ENCODE data around the gene LRCH1.
A peak's percentile ranks its signal among the peaks of the same experiment; 100 is the strongest.

Gene LRCH1

DNA sequence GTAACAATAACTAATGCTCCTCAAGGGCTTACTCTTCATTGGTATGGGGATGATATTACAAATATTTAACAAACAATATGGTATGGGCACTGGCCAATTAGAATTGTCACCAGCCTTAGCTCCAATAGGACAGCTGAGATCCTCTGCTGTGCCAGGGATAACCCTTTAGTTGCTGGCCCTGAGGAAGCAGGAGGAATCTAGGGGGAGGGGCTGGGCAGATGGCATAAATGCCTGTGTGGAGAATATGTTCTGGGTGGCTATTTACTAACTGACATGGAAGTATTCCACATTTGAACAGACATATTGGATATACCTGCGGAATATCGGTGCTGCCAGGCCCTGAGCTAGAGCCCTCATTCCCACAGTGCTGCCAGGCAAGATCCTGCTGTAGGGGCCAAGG is 16.6 kb upstream of the LRCH1 start:
- DNase-seq: no peak

- no peak for DNase-seq
These were observed 13.7 kb upstream of the LRCH1 start for GRCh38 chr13:46539231-46539630.

GRCh38 chr13:46541210-46541609 is 11.8 kb upstream of the LRCH1 start:
- no peak for DNase-seq

DNA sequence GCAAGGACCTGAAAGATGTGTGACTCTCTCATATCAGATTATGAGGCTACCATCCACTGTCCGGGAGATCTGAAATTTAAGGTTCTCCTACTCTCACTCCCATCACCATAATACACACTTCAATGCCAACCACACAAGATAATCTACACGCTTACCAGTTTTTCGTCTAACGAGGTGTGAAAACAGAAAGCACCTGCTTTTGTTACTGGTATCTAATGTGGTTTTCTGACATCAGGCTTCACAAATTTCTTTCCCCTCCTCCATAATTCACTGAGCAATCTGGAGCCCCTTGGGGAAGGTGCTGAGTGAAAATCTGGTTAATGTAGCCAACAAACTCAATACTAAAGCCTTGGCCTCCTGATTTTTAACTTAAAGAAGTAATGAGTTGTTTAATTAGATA is 10.1 kb upstream of the LRCH1 start:
- no peak for DNase-seq

- no peak for DNase-seq
These were observed 9.7 kb upstream of the LRCH1 start for GRCh38 chr13:46543287-46543686.

DNA sequence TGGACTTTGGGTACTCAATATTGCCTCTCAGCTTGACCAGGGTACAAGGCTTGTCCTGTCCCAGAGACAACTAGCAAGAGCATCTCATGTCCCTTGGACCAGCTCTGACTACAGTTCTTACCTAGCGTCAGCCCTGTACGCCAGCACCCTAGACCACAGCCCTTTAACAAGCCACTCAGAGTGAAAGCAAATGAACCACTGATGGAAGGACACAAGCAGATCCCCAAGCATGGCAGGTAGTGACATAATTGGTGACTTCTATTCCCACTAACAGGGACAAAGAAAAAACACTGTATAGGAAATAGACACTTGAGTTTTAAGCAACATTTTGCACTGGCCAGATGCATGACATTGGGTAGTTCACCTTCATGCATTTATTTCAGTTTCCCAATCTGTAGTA is 8.8 kb upstream of the LRCH1 start:
- no peak for DNase-seq

- DNase-seq: no peak
These were observed 8.2 kb upstream of the LRCH1 start for GRCh38 chr13:46544811-46545210.

DNA sequence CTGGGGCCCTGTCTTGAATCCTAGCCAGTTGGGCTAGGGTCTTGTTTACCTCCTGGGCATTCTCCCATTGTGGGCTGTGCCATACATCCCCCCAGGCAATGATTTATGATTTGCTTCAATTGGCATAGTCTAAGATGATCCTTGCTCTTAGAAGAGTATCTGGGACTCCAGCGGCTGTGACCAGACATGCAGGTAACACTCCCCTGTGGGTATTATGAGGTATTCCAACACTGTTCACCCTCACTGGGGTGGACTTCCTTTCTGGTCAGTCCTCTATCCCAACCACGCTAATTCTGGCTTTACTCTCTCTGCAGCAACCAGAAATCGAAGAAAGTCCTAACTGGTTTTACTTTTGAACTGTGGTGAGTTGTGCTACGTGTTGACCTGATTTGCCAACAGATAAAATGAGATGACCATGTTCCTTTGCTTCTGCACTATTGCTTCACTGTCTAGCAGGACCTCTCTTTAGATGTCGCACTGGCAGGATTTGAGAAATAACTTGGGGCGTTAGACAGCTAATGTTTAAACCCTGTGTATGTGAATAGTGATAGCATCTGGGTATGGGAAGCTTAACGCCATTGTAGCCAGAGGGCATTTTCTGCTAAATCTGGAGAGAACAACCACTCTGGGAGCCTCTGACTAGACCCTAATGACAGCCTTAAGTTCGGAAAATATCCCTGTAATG is 6.7 kb upstream of the LRCH1 start:
- no peak for DNase-seq

- DNase-seq: no peak
These were observed 2.1 kb upstream of the LRCH1 start for GRCh38 chr13:46550822-46551221.

DNA sequence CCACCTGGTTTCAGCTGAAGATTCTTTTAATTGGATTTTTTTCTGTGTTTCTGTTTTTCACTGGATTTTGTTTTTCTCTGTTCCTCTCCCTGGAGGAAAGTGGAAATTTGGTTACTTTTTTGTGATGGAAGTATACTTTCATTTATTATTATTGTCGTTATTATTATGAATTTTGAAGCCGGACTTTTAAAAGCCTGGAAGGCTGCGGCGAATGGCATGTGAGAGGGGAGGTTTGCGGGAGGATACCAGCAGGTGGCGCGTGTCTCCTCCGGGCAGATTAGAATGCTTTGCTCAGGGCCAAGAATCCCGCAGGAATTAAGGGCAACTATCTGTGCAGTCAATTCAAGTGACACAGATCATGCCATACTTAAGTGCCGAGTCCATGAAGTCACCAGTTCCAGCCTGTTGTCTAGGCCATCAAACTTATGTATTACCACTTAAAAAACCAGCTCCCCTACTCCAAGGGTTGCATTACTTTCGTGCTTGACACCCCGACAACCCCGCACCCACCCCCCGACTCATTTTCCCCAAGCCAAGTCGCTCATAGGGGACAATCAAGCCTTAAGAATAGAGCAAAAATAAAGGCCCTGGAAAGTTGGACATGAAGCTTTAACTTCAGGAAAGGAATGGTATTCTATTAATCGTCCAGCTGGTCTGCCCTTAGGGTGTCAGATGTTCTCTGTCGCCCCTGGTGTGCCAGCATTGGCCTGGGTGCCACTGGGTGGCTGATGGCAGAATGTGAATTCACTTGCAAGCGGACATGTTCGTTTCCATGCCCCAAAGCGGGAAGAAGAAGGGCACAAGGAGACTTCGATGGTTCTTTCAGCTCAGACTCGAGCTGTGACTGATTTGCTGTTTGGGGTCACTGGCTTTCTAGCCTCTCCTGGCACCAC is 1.3 kb upstream of the LRCH1 start:
- DNase-seq: peak; percentile 20

- DNase-seq: no peak
These were observed 677 bp upstream of the LRCH1 start for GRCh38 chr13:46552303-46552682.

- DNase-seq: no peak
These were observed 533 bp downstream of the LRCH1 start for GRCh38 chr13:46553521-46553885.

GRCh38 chr13:46553886-46554858 is 1.2 kb downstream of the LRCH1 start:
- DNase-seq: no peak

DNA sequence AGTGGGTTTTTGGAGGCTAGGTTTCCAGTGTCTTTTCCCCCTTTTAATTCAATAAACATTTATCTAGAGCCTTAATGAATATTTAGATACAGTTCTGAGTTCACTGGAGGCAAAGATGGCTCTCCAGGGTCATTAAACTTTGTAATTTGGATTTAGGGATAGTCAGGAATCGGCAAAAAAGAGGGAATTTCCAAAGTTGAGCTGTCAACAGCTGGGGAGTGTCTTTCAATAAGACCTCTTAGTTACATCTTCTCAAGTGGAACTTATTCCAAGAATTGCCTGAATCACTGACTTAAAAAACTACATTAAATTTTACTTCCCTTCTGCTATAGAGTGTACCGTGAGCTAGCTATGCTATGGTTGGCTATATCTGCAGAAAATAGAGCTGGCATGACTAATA is 2.0 kb downstream of the LRCH1 start:
- no peak for DNase-seq

DNA sequence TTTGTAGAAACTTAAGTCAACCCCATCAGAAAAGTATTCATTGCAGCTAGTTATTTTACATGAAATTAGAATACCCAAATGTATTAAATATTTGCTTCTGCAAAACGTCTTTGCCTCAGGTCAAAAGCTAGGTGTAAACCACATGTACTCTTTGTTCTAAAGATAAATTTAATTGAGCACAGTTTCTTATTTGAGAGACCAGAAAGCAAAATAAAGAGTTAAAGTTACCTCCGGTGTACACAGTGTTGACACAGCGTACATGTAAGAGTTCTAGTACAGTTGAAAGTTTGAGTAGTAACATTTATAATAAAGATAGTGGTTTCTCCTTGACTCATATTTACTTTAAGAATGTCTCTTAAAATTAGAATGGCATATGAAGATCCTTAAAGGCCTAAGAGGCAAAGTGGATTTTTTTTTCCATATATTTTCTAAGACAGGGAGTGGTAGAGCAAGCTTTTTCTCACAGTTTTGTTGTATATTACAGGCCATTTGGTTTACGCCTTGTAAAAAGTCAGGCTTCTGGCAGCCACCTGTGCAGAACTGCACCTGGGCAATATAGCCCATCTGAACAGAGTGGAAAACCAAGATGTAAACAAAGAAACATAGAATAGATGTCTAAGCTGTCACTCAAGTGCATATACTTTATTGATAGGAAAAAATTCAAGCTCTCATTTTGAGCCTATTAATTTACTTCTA is 2.9 kb downstream of the LRCH1 start:
- no peak for DNase-seq

DNA sequence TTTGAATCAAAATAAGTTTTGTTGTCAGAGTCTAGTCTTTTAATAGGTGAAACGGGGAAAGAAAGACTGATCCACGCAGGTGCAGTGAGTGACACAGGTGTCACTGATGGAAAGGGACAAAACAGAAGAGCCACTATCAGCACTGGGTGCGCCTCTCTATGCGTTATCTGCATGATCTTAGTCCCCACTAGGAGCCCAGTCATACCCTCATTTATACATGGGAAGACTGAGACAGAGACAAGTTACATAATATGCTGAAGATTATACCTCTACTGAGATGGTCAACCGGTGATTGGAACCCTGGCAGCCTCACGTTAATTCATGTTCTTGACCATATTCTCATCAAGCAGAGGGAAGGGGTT is 3.4 kb downstream of the LRCH1 start:
- no peak for DNase-seq

DNA sequence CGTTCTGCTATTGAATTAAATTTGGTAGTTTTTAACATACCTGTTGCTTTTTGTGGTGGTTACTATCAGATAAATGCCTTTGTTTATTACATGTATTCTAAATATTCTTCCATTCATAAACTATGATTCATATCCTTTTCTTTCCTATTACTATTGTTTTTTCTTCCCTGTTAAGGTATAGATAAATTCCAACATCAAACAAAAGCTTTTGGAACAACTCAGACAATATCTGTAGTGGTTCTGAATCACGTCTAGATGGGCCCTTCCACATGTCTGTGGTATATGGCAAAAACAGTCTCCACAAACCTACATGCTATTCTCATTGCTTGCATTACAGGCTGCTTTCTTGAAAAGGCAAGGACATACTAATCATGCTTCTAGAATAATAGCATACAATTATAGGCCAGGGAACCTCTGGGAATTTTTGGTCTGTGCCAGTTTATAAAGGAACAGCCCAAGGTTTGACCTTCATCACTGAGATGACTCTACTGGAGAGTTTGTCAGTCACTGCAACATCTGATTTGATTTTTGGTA is 6.4 kb downstream of the LRCH1 start:
- no peak for DNase-seq

DNA sequence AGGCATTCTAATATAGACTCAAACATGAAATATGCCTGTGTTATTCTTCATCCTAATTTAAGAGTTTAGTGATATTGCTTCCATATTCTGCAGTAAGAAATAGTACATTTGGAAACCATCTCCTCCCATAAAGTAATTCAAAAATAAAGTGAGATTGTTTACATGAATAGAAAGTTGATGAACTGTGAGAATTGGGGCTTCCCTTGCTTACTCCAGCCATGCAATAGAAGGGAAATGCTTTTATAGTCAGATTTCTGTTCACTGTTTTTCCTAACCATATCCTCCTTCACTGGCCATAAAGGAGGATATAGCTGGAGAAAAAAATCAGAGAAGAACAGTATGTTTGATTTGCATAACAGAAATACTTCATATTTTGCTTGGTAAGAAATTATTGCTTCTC is 7.8 kb downstream of the LRCH1 start:
- no peak for DNase-seq

GRCh38 chr13:46561286-46561685 is 8.3 kb downstream of the LRCH1 start:
- DNase-seq: no peak

DNA sequence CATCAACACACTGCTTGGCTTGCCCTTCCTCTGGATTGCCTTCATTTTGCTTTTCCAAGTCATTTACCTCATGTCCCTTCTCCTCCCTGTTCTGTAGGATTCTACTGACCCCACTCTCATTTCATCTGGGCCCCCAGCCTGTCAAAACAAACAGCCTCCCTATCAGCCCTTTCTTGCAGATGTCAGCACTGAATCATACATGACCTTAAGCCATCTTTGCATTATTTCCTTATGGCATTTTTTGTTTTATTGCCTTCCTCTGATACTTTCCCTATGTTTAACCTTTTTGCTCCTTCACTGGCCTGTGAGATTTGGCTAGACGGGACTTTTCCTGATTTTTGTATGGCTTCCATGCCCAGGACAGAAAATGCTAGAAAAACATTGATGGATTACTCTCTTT is 8.7 kb downstream of the LRCH1 start:
- DNase-seq: no peak

DNA sequence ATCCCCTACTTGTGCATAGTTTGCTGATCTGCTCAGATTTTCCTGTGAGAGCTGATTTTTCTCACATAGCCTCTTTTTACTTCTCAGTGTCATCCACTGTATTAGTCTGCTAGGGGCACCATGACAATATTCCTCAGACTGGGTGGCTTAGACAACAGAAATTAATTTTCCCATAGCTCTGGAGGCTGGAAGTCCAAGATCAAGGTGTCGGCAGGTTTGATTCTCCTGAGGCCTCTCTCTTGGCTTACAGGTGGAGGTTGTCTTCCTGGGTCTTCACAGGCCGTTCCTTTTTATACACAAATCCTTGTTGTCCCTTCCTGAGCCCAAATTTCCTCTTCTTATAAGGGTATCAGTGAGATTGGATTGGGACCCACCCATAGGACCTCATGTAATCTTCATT is 9.2 kb downstream of the LRCH1 start:
- DNase-seq: no peak

GRCh38 chr13:46562581-46562980 is 9.6 kb downstream of the LRCH1 start:
- DNase-seq: no peak

All from NCI-H2029 treated with DMSO at 0.1 percent for 48 hours (cell line).